K562 (cell line): ENCODE results near the gene RNF20. TPM values are rescaled to one million over a fixed set of nuclear protein-coding genes. Genes with fewer than 3 reads are reported as not detected.

ENCODE experiments used
- ATAC-seq: fragments of 200-7000 bp; cut with Tn5 transposase; 3 replicates; pipeline ENCODE4 v1.9.1; 2020; ENCODE audit warnings: moderate library complexity
- BruUV-seq: library from RNA; stranded (reverse); fragments of 400-500 nt; replicated peaks from 2 replicates; lab custom pipeline; 2021; lab: Mats Ljungman, UMichigan
- CTCF ChIA-PET: fragments of 300-600 bp; formaldehyde crosslinking; extraction: SDS; loops from one replicate; lab custom pipeline; 2021; ENCODE audit warnings: low intra/inter-chr PET ratio; lab: Yijun Ruan, JAX
- POLR2A ChIA-PET: fragments of 300-600, 350-650 bp; sonication (Branson Sonifier 250); formaldehyde crosslinking; extraction: SDS; loops from one replicate; lab custom pipeline; 2021; ENCODE audit warnings: antibody characterized with exemption, inconsistent platforms; lab: Yijun Ruan, JAX
- DNase-seq, 4 experiments: peaks; one replicate each; pipeline versions ENCODE4 v3.0.0 to v3.0.0-alpha.2; 2011 to 2018; ENCODE audit warnings: low spot score in 3 of 4, mixed read lengths in 3 of 4; ENCODE audit errors: extremely low read depth in 1 of 4
- FAIRE-seq: peaks from 2 replicates; lab custom pipeline; 2011; peaks lifted over from hg19 to GRCh38; lab: Jason Lieb, UNC
- H2AFZ ChIP-seq: 2 replicates; pipeline ENCODE4 v1.6.0; 2011; ENCODE audit warnings: low read depth, low read length, control low read depth, inconsistent platforms
- H3K27ac ChIP-seq: fragments of 200-600 bp; 3 replicates; pipeline ENCODE4 v1.8.0; 2011; ENCODE audit warnings: low read depth, mild to moderate bottlenecking, control low read depth, inconsistent platforms, low read length, moderate library complexity, mixed read lengths; ENCODE audit errors: extremely low read depth
- H3K27me3 ChIP-seq, 2 experiments: fragments of 300-600 bp in 1 of 2; 2 replicates in 1 of 2; 3 replicates in 1 of 2; pipeline versions ENCODE4 v1.6.0 to v1.8.0; 2011; ENCODE audit warnings: inconsistent platforms in 2 of 2, low read length in 2 of 2, mild to moderate bottlenecking in 1 of 2, mixed read lengths in 1 of 2, moderate library complexity in 1 of 2; ENCODE audit not compliant: control insufficient read depth in 2 of 2, insufficient read depth in 2 of 2
- H3K36me3 ChIP-seq: fragments of 300-600 bp; 3 replicates; pipeline ENCODE4 v1.8.0; 2011; ENCODE audit warnings: mild to moderate bottlenecking, low read length, inconsistent platforms; ENCODE audit not compliant: control insufficient read depth, insufficient read depth
- H3K4me1 ChIP-seq, 2 experiments: fragments of 200-600 bp in 1 of 2; replicated peaks in 1 of 2; 2 replicates in 1 of 2; 3 replicates in 1 of 2; pipeline versions ENCODE4 v1.5.1 to v1.8.0; 2011; ENCODE audit warnings: inconsistent platforms in 2 of 2, low read length in 2 of 2, mild to moderate bottlenecking in 1 of 2, mixed read lengths in 1 of 2, moderate library complexity in 1 of 2; ENCODE audit not compliant: control insufficient read depth in 2 of 2, insufficient read depth in 2 of 2
- H3K4me2 ChIP-seq: 2 replicates; pipeline ENCODE4 v1.6.1; 2011; ENCODE audit warnings: low read length, control low read depth, inconsistent platforms, mixed read lengths; ENCODE audit not compliant: insufficient read depth
- H3K4me3 ChIP-seq: fragments of 200-600 bp; sonication (generic), shearing (Covaris generic); 2 replicates; pipeline ENCODE4 v1.5.1; 2016; ENCODE audit warnings: control low read depth, inconsistent platforms
- H3K79me2 ChIP-seq: fragments of 200-600 bp; 3 replicates; pipeline ENCODE4 v1.8.0; 2011; ENCODE audit warnings: low read length, inconsistent platforms; ENCODE audit not compliant: control insufficient read depth, insufficient read depth
- H3K9ac ChIP-seq, 2 experiments: 2 replicates each; pipeline versions ENCODE4 v1.6.0 to v1.6.1; 2011; ENCODE audit warnings: low read depth in 2 of 2, low read length in 2 of 2, control low read depth in 1 of 2, inconsistent platforms in 1 of 2, mild to moderate bottlenecking in 1 of 2, mixed read lengths in 1 of 2; ENCODE audit not compliant: insufficient read depth in 1 of 2
- H3K9me1 ChIP-seq: one replicate; pipeline ENCODE4 v1.6.0; 2011; ENCODE audit warnings: inconsistent platforms, mild to moderate bottlenecking, low read length, moderate library complexity; ENCODE audit not compliant: control insufficient read depth, insufficient read depth
- H3K9me3 ChIP-seq: replicated peaks from 2 replicates; pipeline ENCODE4 v1.5.1; 2011; ENCODE audit warnings: low read depth, low read length, inconsistent platforms; ENCODE audit not compliant: control insufficient read depth, insufficient read depth
- H4K20me1 ChIP-seq: replicated peaks from 2 replicates; pipeline ENCODE4 v1.6.1; 2011; ENCODE audit warnings: low read length, inconsistent platforms, mixed read lengths; ENCODE audit not compliant: control insufficient read depth, insufficient read depth
- GTF2E2 ChIP-seq: fragments of 200-800 bp; sonication (Bioruptor generic); IDR thresholded peaks from 2 replicates; pipeline ENCODE4 v1.6.1; 2016; ENCODE audit warnings: missing genetic modification characterization, missing compliant biosample characterization
- GTF2F1 ChIP-seq: IDR thresholded peaks from 2 replicates; pipeline ENCODE4 v1.6.1; 2011; ENCODE audit warnings: low read depth, low read length, improper control_type of control experiment
- MAFK ChIP-seq: IDR thresholded peaks from 2 replicates; pipeline ENCODE4 v1.6.1; 2011; ENCODE audit warnings: low read length, improper control_type of control experiment
- MAZ ChIP-seq, 2 experiments: fragments of 450-650 bp in 1 of 2; sonication (generic) in 1 of 2; formaldehyde crosslinking; IDR thresholded peaks in 1 of 2; conservative IDR thresholded peaks in 1 of 2; 2 replicates each; pipeline versions ENCODE4 v1.4.0 to v1.5.0; 2020; ENCODE audit warnings: mild to moderate bottlenecking in 1 of 2, missing genetic modification reagents in 1 of 2
- MCM7 ChIP-seq, 2 experiments: fragments of 450-650 bp; IDR thresholded peaks; 2 replicates each; pipeline ENCODE4 v1.6.1; 2016 to 2018
- RBM25 ChIP-seq: fragments of 200-400 bp; formaldehyde crosslinking; IDR thresholded peaks from 2 replicates; pipeline ENCODE4 v1.6.1; 2018; ENCODE audit warnings: low read length, low read depth, moderate library complexity; ENCODE audit not compliant: severe bottlenecking
- ZNF232 ChIP-seq: sonication (generic); formaldehyde crosslinking; IDR thresholded peaks from 2 replicates; pipeline ENCODE4 v1.8.0; 2022; ENCODE audit warnings: mild to moderate bottlenecking, missing genetic modification reagents
- WGBS: fragments of 100-300 bp; shearing (Covaris generic); methylation state at CpG from one replicate; pipeline ENCODE4 v1.1.6; 2016; ENCODE audit warnings: low coverage, mixed read lengths; ENCODE audit not compliant: insufficient coverage; ENCODE audit errors: missing lambda C conversion rate; 5-methylcytosine and 5-hydroxymethylcytosine counted together
- in situ Hi-C: fragments of 300-500 bp; cut with MboI; formaldehyde crosslinking; loops from 4 replicates; pipeline ENCODE4 v1.15.0; 2018; ENCODE audit warnings: inconsistent platforms, mixed read lengths
- intact Hi-C: fragments of 100-400 bp; cut with micrococcal nuclease; formaldehyde crosslinking; loops from 2 replicates; pipeline ENCODE4 v1.14.2; 2022
- polyA plus RNA-seq, 8 experiments: library from polyadenylated mRNA; depleted of rRNA in 4 of 8; stranded (reverse) in 5 of 8; unstranded in 3 of 8; fragments of >200 nt; fragmentation: Nextera tagmentation in 2 of 8; fragmentation: Illumina TruSeq in 1 of 8; extraction: Ambion mirVana in 2 of 8; extraction: Trizol in 1 of 8; gene quantifications; 2 replicates each; pipeline versions ENCODE4 v1.2.1 to v1.2.3, GENCODE V29; 2011 to 2014; ENCODE audit warnings: inconsistent platforms in 1 of 8, missing spikeins in 1 of 8
- total RNA-seq, 7 experiments: library from RNA; depleted of rRNA in 6 of 7; stranded (reverse); fragments of >200 nt in 6 of 7; fragmentation: Illumina TruSeq in 2 of 7; extraction: Trizol in 2 of 7; gene quantifications; 2 replicates each; pipeline versions ENCODE4 v1.2.1 to v1.2.3, GENCODE V29; 2011 to 2021; ENCODE audit warnings: low replicate concordance in 1 of 7

The RNF20 gene
- total and polyA plus RNA-seq, 9 of the 15 experiments (the other 6 are each of a cell fraction or from before 2014, with no cell fraction given) = 5.5 to 25.0 (median 22.1) TPM

GRCh38 chr9:101586651-101587050, 53.0 kb downstream of the RNF20 start:
- Histone ChIP-seq H3K9ac (no peak overlapping the region), H3K27me3 (no peaks in the 10 kb centered on the region; a peak in 1 of 5 replicates), H4K20me1 (no peaks in the 10 kb centered on the region), H3K9me3 (no peaks in the 10 kb centered on the region), H3K36me3 (no peaks in the 10 kb centered on the region)
- CTCF ChIA-PET = no interaction called here
- TF ChIP-seq MAFK = no peak
- no peak for TF ChIP-seq RBM25
- TF ChIP-seq MCM7 (IDR thresholded peaks at IDR 0.05) = no peak
- TF ChIP-seq GTF2E2 (tag) = no peak
- TF ChIP-seq ZNF232 (CRISPR knock-in tag) = no peak
- TF ChIP-seq MAZ (CRISPR knock-in tag; conservative IDR thresholded peaks at IDR 0.05 in 1 of 2, IDR thresholded peaks at IDR 0.05 in 1 of 2) = no peak
- TF ChIP-seq GTF2F1 = no peak
- TF ChIP-seq, all 486 proteins: peak for 0
- no peaks in the 10 kb centered on the region for H3K9me1 ChIP-seq
- H3K4me1 ChIP-seq = no peaks in the 10 kb centered on the region
- H3K4me2 ChIP-seq = no peak overlapping the region
- no peak overlapping the region for H2AFZ ChIP-seq
- FAIRE-seq = no peak
- in situ Hi-C loops (no loop called here), intact Hi-C loops (no loop called here)
- 5% methylated on average over 5 of the region's 5 CpGs for WGBS
- ATAC-seq = no peak
- H3K27ac ChIP-seq = no peak overlapping the region
- POLR2A ChIA-PET = no interaction called here
- DNase-seq = no peak
- BruUV-seq = no TSS peak
- H3K4me3 ChIP-seq = no peak overlapping the region
- H3K79me2 ChIP-seq = no peaks in the 10 kb centered on the region
